Mesothelial cell of epicardium (in vitro differentiated cells): ENCODE data around the gene ARL6IP1. TPM values are rescaled to one million over a fixed set of nuclear protein-coding genes. Genes with fewer than 3 reads are reported as not detected.
A peak's percentile ranks its signal among the peaks of the same experiment; 100 is the strongest.

ENCODE experiments used
- DNase-seq, 2 experiments: peaks; one replicate each; pipeline ENCODE4 v3.0.0; 2021; ENCODE audit warnings: low spot score in 2 of 2; ENCODE audit not compliant: unreplicated experiment in 2 of 2
- H3K27ac Mint-ChIP-seq: 2 replicates; pipeline ENCODE4 v1.8.0; 2021; ENCODE audit warnings: mixed read lengths
- H3K27me3 Mint-ChIP-seq: 2 replicates; pipeline ENCODE4 v1.8.0; 2021; ENCODE audit warnings: low read depth, mixed read lengths
- H3K36me3 Mint-ChIP-seq: 2 replicates; pipeline ENCODE4 v1.8.0; 2021; ENCODE audit warnings: mixed read lengths
- H3K4me1 Mint-ChIP-seq: 2 replicates; pipeline ENCODE4 v1.8.0; 2021; ENCODE audit warnings: mixed read lengths
- H3K4me3 Mint-ChIP-seq: 2 replicates; pipeline ENCODE4 v1.8.0; 2021; ENCODE audit warnings: mild to moderate bottlenecking, moderate library complexity, mixed read lengths
- H3K9me3 Mint-ChIP-seq: 2 replicates; pipeline ENCODE4 v1.8.0; 2021; ENCODE audit warnings: mixed read lengths
- CTCF ChIP-seq: fragments of 200-600 bp; sonication (generic); IDR thresholded peaks from one replicate; pipeline ENCODE4 v1.5.0; 2021; ENCODE audit warnings: antibody characterized with exemption; ENCODE audit not compliant: unreplicated experiment
- total RNA-seq: library from RNA; stranded (reverse); gene quantifications from 3 replicates; pipeline ENCODE4 v1.2.1, GENCODE V29; 2021

Gene ARL6IP1
- total RNA-seq, 1 donor from 2014 or later, result 130 TPM

GRCh38 chr16:18789515-18789849, 11.9 kb downstream of the ARL6IP1 start:
- no peak for DNase-seq
- H3K4me3 Mint-ChIP-seq, result peak overlapping the region; percentile 100
- peaks cover 42% of the 10 kb centered on the region for H3K4me1 Mint-ChIP-seq
- peak overlapping the region; percentile 98 for H3K27ac Mint-ChIP-seq
- no peak for TF ChIP-seq CTCF
- H3K9me3 Mint-ChIP-seq, result no peaks in the 10 kb centered on the region
- peaks cover 44% of the 10 kb centered on the region for H3K36me3 Mint-ChIP-seq
- no peaks in the 10 kb centered on the region for H3K27me3 Mint-ChIP-seq

- Mint-ChIP-seq H3K4me1 (peaks cover 42% of the 10 kb centered on the region), H3K4me3 (peak overlapping the region; percentile 100), H3K27ac (peak overlapping the region; percentile 98), H3K36me3 (peaks cover 42% of the 10 kb centered on the region), H3K9me3 (no peaks in the 10 kb centered on the region), H3K27me3 (no peaks in the 10 kb centered on the region)
- DNase-seq, result no peak
- TF ChIP-seq CTCF, result no peak
These were observed 12.4 kb downstream of the ARL6IP1 start for GRCh38 chr16:18788828-18789514.

DNA sequence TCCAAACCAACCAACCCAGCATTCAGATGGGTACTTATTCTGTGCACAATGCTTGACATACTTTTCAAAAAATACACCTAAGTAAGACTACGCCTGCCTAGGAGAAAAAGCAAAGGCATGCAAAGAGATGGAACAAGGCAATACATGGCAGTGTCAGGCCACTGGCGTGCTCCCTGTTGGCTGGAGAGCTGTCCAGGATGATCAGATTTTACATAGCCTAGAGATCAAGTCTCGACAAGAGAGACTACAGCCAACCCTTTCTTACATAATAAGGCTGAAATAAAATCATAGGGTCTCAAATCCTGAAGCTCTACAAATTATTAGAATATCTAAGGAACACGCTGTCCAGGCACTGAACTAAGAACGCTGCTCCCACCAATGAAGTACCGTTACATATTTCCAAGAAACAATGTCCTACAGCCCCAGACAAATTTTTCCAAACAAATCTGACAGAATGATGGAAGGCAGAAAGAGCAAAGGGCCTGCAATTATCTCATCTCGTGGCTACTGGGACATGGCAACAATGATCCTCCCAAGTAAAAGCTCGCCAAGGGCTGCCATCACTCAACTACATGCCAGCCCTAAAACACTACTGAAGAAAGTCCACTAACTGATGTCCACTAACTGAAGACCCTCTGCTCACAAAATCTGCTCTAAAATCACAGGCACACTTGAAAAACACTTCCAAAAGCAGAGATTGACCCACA, 16.3 kb downstream of the ARL6IP1 start:
- Mint-ChIP-seq H3K9me3 (no peaks in the 10 kb centered on the region), H3K27me3 (no peaks in the 10 kb centered on the region), H3K27ac (peak overlapping the region; percentile 48), H3K4me3 (peak overlapping the region; percentile 8), H3K4me1 (peaks cover 39% of the 10 kb centered on the region), H3K36me3 (peaks cover 39% of the 10 kb centered on the region)
- TF ChIP-seq CTCF, result no peak
- DNase-seq, result no peak

DNA sequence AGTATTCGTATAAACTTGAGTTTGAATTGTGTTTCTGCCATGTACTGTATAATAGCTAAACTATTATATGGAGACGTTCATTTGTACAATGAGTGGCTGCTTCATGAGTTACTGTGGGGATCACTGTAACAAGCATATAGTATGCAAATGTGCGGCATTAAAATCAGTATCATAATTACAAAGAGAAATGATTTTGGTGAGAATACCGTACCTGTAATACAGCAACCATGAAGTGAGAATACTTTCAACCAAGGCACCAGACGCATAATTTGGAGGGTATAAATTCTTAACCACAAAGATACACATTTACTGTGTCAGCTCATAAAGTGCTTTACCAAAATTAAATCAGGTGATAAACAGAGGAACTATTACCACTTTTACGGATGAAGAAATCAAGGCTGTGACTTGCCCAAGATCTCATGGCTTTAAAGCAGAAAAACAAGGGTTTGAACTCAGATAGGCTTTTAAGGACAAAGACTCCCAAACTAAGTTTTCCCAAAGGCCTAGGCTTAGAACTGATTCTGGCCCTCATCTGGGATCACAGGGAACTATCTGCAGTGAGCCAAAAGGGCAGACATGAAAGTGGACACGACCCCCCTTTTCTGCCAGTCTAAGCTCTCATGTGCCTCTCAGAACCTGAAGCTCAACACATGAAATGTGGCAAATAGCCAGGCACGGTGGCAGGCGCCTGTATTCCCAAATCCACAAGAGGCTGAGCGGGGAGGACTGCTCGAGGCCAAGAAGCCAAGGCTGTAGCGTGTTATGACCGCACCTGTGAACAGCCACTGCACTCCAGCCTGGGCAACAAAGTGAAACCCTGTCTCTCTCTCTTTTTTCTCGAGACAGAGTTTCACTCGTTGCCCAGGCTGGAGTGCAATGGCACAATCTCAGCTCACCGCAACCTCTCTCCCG, 17.7 kb downstream of the ARL6IP1 start:
- H3K4me1 Mint-ChIP-seq, result peaks cover 30% of the 10 kb centered on the region

More for the DNA sequence above, 17.7 kb downstream of the ARL6IP1 start:
- H3K27ac Mint-ChIP-seq, result no peak overlapping the region
- no peaks in the 10 kb centered on the region for H3K27me3 Mint-ChIP-seq
- H3K36me3 Mint-ChIP-seq, result peaks cover 35% of the 10 kb centered on the region
- H3K4me3 Mint-ChIP-seq, result no peak overlapping the region
- TF ChIP-seq CTCF, result no peak
- no peak for DNase-seq
- H3K9me3 Mint-ChIP-seq, result no peaks in the 10 kb centered on the region
